H1 (cell line): Measurements from ENCODE around the gene OTUD3. TPM values are rescaled to one million over a fixed set of nuclear protein-coding genes. Genes with fewer than 3 reads are reported as not detected.

Experiments
- CTCF ChIA-PET: fragments of 300-600 bp; sonication (Branson Sonifier 250); formaldehyde crosslinking; loops from one replicate; lab custom pipeline; 2021; ENCODE audit not compliant: partially characterized antibody; lab: Charles Lee
- POLR2A ChIA-PET: fragments of 300-600 bp; sonication (Branson Sonifier 250); formaldehyde crosslinking; loops from one replicate; lab custom pipeline; 2021; ENCODE audit warnings: inconsistent platforms; ENCODE audit not compliant: partially characterized antibody; lab: Charles Lee
- DNase-seq, 2 experiments: peaks; one replicate each; pipeline versions ENCODE4 v3.0.0 to v3.0.0-alpha.2; 2010 to 2022; ENCODE audit warnings: low spot score in 2 of 2, low read depth in 1 of 2, mixed read lengths in 1 of 2
- FAIRE-seq: peaks from 2 replicates; lab custom pipeline; 2011; peaks lifted over from hg19 to GRCh38; lab: Jason Lieb, UNC
- H2AFZ ChIP-seq: 2 replicates; pipeline ENCODE4 v1.8.1; 2012; ENCODE audit warnings: low read length, inconsistent platforms
- H2AK5ac ChIP-seq: 2 replicates; pipeline ENCODE4 v1.6.1; 2013; ENCODE audit warnings: low read depth, low read length
- H2BK120ac ChIP-seq: replicated peaks from 2 replicates; pipeline ENCODE3; 2013; ENCODE audit warnings: low read depth, low read length, inconsistent platforms
- H2BK12ac ChIP-seq: 2 replicates; pipeline ENCODE4 v1.6.1; 2013; ENCODE audit warnings: low read depth, low read length
- H2BK15ac ChIP-seq: 2 replicates; pipeline ENCODE4 v1.6.1; 2013; ENCODE audit warnings: low read length
- H2BK20ac ChIP-seq: 2 replicates; pipeline ENCODE4 v1.6.1; 2013; ENCODE audit warnings: low read length
- H2BK5ac ChIP-seq: 2 replicates; pipeline ENCODE4 v1.6.1; 2013; ENCODE audit warnings: low read depth, low read length
- H3K14ac ChIP-seq: 2 replicates; pipeline ENCODE4 v1.6.1; 2013; ENCODE audit warnings: inconsistent platforms; ENCODE audit not compliant: insufficient read length
- H3K18ac ChIP-seq: 2 replicates; pipeline ENCODE4 v1.6.1; 2013; ENCODE audit warnings: low read length; ENCODE audit errors: extremely low read depth
- H3K23ac ChIP-seq: 2 replicates; pipeline ENCODE4 v1.6.1; 2013; ENCODE audit warnings: inconsistent platforms; ENCODE audit not compliant: insufficient read length
- H3K23me2 ChIP-seq: 2 replicates; pipeline ENCODE4 v1.6.1; 2013; ENCODE audit warnings: low read depth, low read length
- H3K27ac ChIP-seq: 2 replicates; pipeline ENCODE4 v1.6.1; 2011; ENCODE audit warnings: low read depth, low read length, inconsistent platforms
- H3K27me3 ChIP-seq, 4 experiments: replicated peaks in 1 of 4; 1 replicate in 1 of 4; 2 replicates in 3 of 4; pipeline versions ENCODE4 v1.6.1 to v1.8.1; 2011 to 2013; ENCODE audit warnings: low read length in 3 of 4, mild to moderate bottlenecking in 3 of 4, inconsistent platforms in 2 of 4, mixed read lengths in 2 of 4, moderate library complexity in 1 of 4; ENCODE audit not compliant: control insufficient read depth in 3 of 4, insufficient read depth in 3 of 4; ENCODE audit errors: extremely low read depth in 1 of 4
- H3K36me3 ChIP-seq, 4 experiments: 2 replicates each; pipeline versions ENCODE4 v1.6.1 to v1.8.1; 2011 to 2013; ENCODE audit warnings: mild to moderate bottlenecking in 4 of 4, low read length in 3 of 4, moderate library complexity in 2 of 4, control low read depth in 1 of 4, inconsistent platforms in 1 of 4; ENCODE audit not compliant: insufficient read depth in 4 of 4, control insufficient read depth in 2 of 4
- H3K4ac ChIP-seq: replicated peaks from 2 replicates; pipeline ENCODE3; 2013; ENCODE audit warnings: low read length, low read depth, mixed read lengths, inconsistent platforms; ENCODE audit not compliant: insufficient read length
- H3K4me1 ChIP-seq, 4 experiments: replicated peaks in 1 of 4; 1 replicate in 1 of 4; 2 replicates in 3 of 4; pipeline versions ENCODE4 v1.6.1 to v1.8.1; 2011 to 2013; ENCODE audit warnings: low read length in 3 of 4, inconsistent platforms in 2 of 4, mixed read lengths in 1 of 4; ENCODE audit not compliant: insufficient read depth in 4 of 4, control insufficient read depth in 3 of 4
- H3K4me2 ChIP-seq, 2 experiments: 2 replicates each; pipeline versions ENCODE4 v1.6.1 to v1.8.1; 2011 to 2013; ENCODE audit warnings: low read depth in 2 of 2, low read length in 2 of 2, control low read depth in 1 of 2, inconsistent platforms in 1 of 2, mild to moderate bottlenecking in 1 of 2; ENCODE audit not compliant: insufficient read depth in 1 of 2
- H3K4me3 ChIP-seq, 4 experiments: fragments of 200-600, 300-600 bp in 1 of 4; sonication (generic), shearing (Covaris generic), sonication (Bioruptor Twin) in 1 of 4; 2 replicates each; pipeline versions ENCODE4 v1.5.1 to v1.8.1; 2011 to 2016; ENCODE audit warnings: low read length in 4 of 4, low read depth in 3 of 4, control low read depth in 2 of 4, inconsistent platforms in 2 of 4, mild to moderate bottlenecking in 2 of 4, mixed read lengths in 1 of 4, moderate library complexity in 1 of 4; ENCODE audit not compliant: insufficient read depth in 2 of 4; ENCODE audit errors: extremely low read depth in 1 of 4
- H3K56ac ChIP-seq: replicated peaks from 2 replicates; pipeline ENCODE3; 2013; ENCODE audit warnings: low read depth, mild to moderate bottlenecking, mixed read lengths, low read length, inconsistent platforms; ENCODE audit not compliant: insufficient read length
- H3K79me1 ChIP-seq: 2 replicates; pipeline ENCODE4 v1.6.1; 2013; ENCODE audit warnings: low read depth, low read length, control low read depth
- H3K79me2 ChIP-seq, 2 experiments: 2 replicates each; pipeline versions ENCODE4 v1.6.1 to v1.8.1; 2012 to 2013; ENCODE audit warnings: low read length in 2 of 2, mild to moderate bottlenecking in 2 of 2, inconsistent platforms in 1 of 2; ENCODE audit not compliant: insufficient read depth in 2 of 2, control insufficient read depth in 1 of 2
- H3K9ac ChIP-seq, 4 experiments: replicated peaks in 1 of 4; 1 replicate in 1 of 4; 2 replicates in 3 of 4; pipeline versions ENCODE4 v1.6.1 to v1.8.1; 2011 to 2013; ENCODE audit warnings: low read depth in 3 of 4, low read length in 3 of 4, control low read depth in 2 of 4, mild to moderate bottlenecking in 2 of 4, moderate library complexity in 2 of 4, inconsistent platforms in 1 of 4; ENCODE audit errors: extremely low read depth in 1 of 4
- H3K9me3 ChIP-seq, 2 experiments: 2 replicates each; pipeline versions ENCODE4 v1.6.1 to v1.8.1; 2012 to 2013; ENCODE audit warnings: mild to moderate bottlenecking in 2 of 2, moderate library complexity in 2 of 2, control low read depth in 1 of 2, inconsistent platforms in 1 of 2, low read depth in 1 of 2, low read length in 1 of 2, mixed read lengths in 1 of 2; ENCODE audit not compliant: insufficient read depth in 2 of 2
- H4K20me1 ChIP-seq, 2 experiments: replicated peaks in 1 of 2; 2 replicates each; pipeline versions ENCODE3 to v1.8.1; 2011 to 2013; ENCODE audit warnings: inconsistent platforms in 2 of 2, low read length in 2 of 2, mild to moderate bottlenecking in 1 of 2; ENCODE audit not compliant: insufficient read depth in 2 of 2, control insufficient read depth in 1 of 2
- H4K5ac ChIP-seq: 2 replicates; pipeline ENCODE4 v1.6.1; 2013; ENCODE audit warnings: low read length, low read depth, mixed read lengths, inconsistent platforms; ENCODE audit not compliant: insufficient read length
- H4K8ac ChIP-seq: 2 replicates; pipeline ENCODE4 v1.8.0; 2013; ENCODE audit warnings: mild to moderate bottlenecking, moderate library complexity, low read length, inconsistent platforms; ENCODE audit not compliant: insufficient read depth; ENCODE audit errors: extremely low read depth
- H4K91ac ChIP-seq: replicated peaks from 2 replicates; pipeline ENCODE3; 2013; ENCODE audit warnings: low read length, mixed read lengths, inconsistent platforms; ENCODE audit not compliant: insufficient read length
- BRCA1 ChIP-seq: IDR thresholded peaks from 2 replicates; pipeline ENCODE4 v1.6.1; 2012; ENCODE audit warnings: low read depth, low read length, improper control_type of control experiment
- E2F6 ChIP-seq: IDR thresholded peaks from 2 replicates; pipeline ENCODE4 v1.6.1; 2012; ENCODE audit warnings: inconsistent platforms
- GABPA ChIP-seq: IDR thresholded peaks from 2 replicates; pipeline ENCODE4 v1.6.1; 2011; ENCODE audit warnings: mild to moderate bottlenecking, low read length, moderate library complexity, borderline replicate concordance; ENCODE audit not compliant: insufficient read depth
- KDM5A ChIP-seq: fragments of 200-600 bp; IDR thresholded peaks from 2 replicates; pipeline ENCODE4 v1.7.1; 2012; ENCODE audit warnings: mild to moderate bottlenecking, low read length, inconsistent platforms, mixed read lengths
- POLR2AphosphoS5 ChIP-seq: IDR thresholded peaks from 2 replicates; pipeline ENCODE4 v1.6.1; 2011; ENCODE audit warnings: low read depth, low read length
- TBP ChIP-seq: IDR thresholded peaks from 2 replicates; pipeline ENCODE4 v1.6.1; 2011; ENCODE audit warnings: low read depth, low read length, improper control_type of control experiment
- WGBS, 2 experiments: shearing (Covaris generic) in 1 of 2; methylation state at CpG; one replicate each; pipeline versions ENCODE4 v1.1.6 to v1.1.7; 2013 to 2015; ENCODE audit warnings: low lambda C conversion rate in 2 of 2, mixed read lengths in 2 of 2, inconsistent platforms in 1 of 2, low coverage in 1 of 2, missing lambda C conversion rate in 1 of 2; ENCODE audit not compliant: insufficient replicate concordance in 2 of 2, insufficient coverage in 1 of 2, insufficient read length in 1 of 2; ENCODE audit errors: extremely low coverage in 1 of 2, missing lambda C conversion rate in 1 of 2; 5-methylcytosine and 5-hydroxymethylcytosine counted together
- polyA plus RNA-seq, 7 experiments: library from polyadenylated mRNA; depleted of rRNA in 3 of 7; stranded (reverse) in 5 of 7; unstranded in 2 of 7; fragments of >200 nt in 5 of 7; fragments of 200-250 nt in 2 of 7; gene quantifications; 1 replicate in 5 of 7; 2 replicates in 1 of 7; 4 replicates in 1 of 7; pipeline versions ENCODE4 v1.2.1 to v1.2.3, GENCODE V29; 2011 to 2013; ENCODE audit warnings: missing spikeins in 2 of 7, mixed read lengths in 2 of 7
- total RNA-seq: library from RNA; stranded (reverse); fragmentation: NEBNext Ultra II Directional; extraction: Animal tissue kit (Norgen Biotek cat#: 25700); gene quantifications from 2 replicates; pipeline ENCODE4 v1.2.1, GENCODE V29; 2021

Gene OTUD3
- total and polyA plus RNA-seq, 2 of the 8 experiments (the other 6 are each of a cell fraction or from before 2014, with no cell fraction given), result 6.3 to 11.9 TPM

- Histone ChIP-seq H2BK120ac (no peak overlapping the region), H3K56ac (no peak overlapping the region), H2AK5ac (no peak overlapping the region), H2BK15ac (no peak overlapping the region), H2BK12ac (no peak overlapping the region), H2AFZ (no peak overlapping the region), H3K23me2 (no peaks in the 10 kb centered on the region; the same call in 1 of the 2 replicates), H3K23ac (no peak overlapping the region), H3K9me3 (0 out of 4 replicates have a peak, but pooled peaks cover 0 to 2% of the 10 kb centered on the region in 2 experiments), H2BK20ac (no peak overlapping the region), H3K79me2 (peaks cover 10 to 20% of the 10 kb centered on the region in 2 experiments), H3K4ac (no peak overlapping the region), H4K91ac (no peak overlapping the region), H4K8ac (no peak overlapping the region), H3K27ac (no peak overlapping the region), H3K4me3 (no peak overlapping the region), H3K9ac (no peak overlapping the region), H4K5ac (no peak overlapping the region), H3K4me2 (no peak overlapping the region), H2BK5ac (no peak overlapping the region), H3K18ac (no peak overlapping the region), H3K14ac (no peak overlapping the region), H4K20me1 (peaks cover 0 to 4% of the 10 kb centered on the region in 2 experiments), H3K36me3 (peaks cover 0 to 3% (median 0%) of the 10 kb centered on the region in 4 experiments; a peak in 1 of 8 replicates), H3K4me1 (peaks cover 0 to 3% (median 3%) of the 10 kb centered on the region in 4 experiments; a peak in 3 of 7 replicates), H3K79me1 (no peaks in the 10 kb centered on the region; the same call in 1 of the 2 replicates), H3K27me3 (no peaks in the 10 kb centered on the region)
- no peak for TF ChIP-seq E2F6
- no peak for TF ChIP-seq BRCA1
- TF ChIP-seq KDM5A, result no peak
- TF ChIP-seq POLR2AphosphoS5, result no peak
- no peak for TF ChIP-seq TBP
- no peak for TF ChIP-seq GABPA
- CTCF ChIA-PET, result interaction anchor here (0.7 to 2.8 kb wide), 4 partner anchors 9 to 260 kb away, joined by 3 to 8 read pairs (median 5); no protein-coding TSS in a partner anchor
- DNase-seq (no peak), FAIRE-seq (no peak)
- WGBS, 2 experiments, result 92% methylated on average over 4 of the region's 4 CpGs; no CpG with 5 or more reads in 1 of the 2 experiments
- POLR2A ChIA-PET, result no interaction called here
These were observed 2.5 kb upstream of the OTUD3 start for GRCh38 chr1:19879661-19880060.
